ENCODE measurements around the gene LYRM1.

GRCh38 chr16:20939611-20940010 is 39.0 kb downstream of the LYRM1 start:
- TF ChIP-seq CTCF (optimal IDR thresholded peaks at IDR 0.05 in 1 of 3, IDR thresholded peaks at IDR 0.05 in 1 of 3, conservative IDR thresholded peaks at IDR 0.05 in 1 of 3; ENCODE audit: extremely low read depth in 1 of 3, insufficient read depth in 2 of 3, low read length in 3 of 3) (no peak), EZH2 (IDR thresholded peaks at IDR 0.05; ENCODE audit: low read length) (no peak)
